Neural cell (in vitro differentiated cells): ENCODE data around the gene RELN. TPM values are rescaled to one million over a fixed set of nuclear protein-coding genes. Genes with fewer than 3 reads are reported as not detected.

Source experiments
- H2AFZ ChIP-seq: fragments of 200-600, 300-800 bp; sonication (generic), shearing (Covaris generic); 2 replicates; pipeline ENCODE4 v1.6.0; 2014; ENCODE audit warnings: low read depth, mild to moderate bottlenecking, antibody characterized with exemption, low read length, moderate library complexity
- H3F3A ChIP-seq: fragments of 200-600 bp; shearing (Covaris generic); 2 replicates; pipeline ENCODE4 v1.6.1; 2016; ENCODE audit warnings: mild to moderate bottlenecking, moderate library complexity, mixed read lengths, antibody characterized with exemption, low read length; ENCODE audit not compliant: insufficient read depth, poor library complexity, severe bottlenecking
- H3K27ac ChIP-seq: fragments of 200-600, 300-800 bp; sonication (generic), shearing (Covaris generic); 2 replicates; pipeline ENCODE4 v1.5.1; 2014; ENCODE audit warnings: mild to moderate bottlenecking, low read length, moderate library complexity
- H3K27me3 ChIP-seq: fragments of 300-800, 200-600 bp; sonication (generic), shearing (Covaris generic); 2 replicates; pipeline ENCODE4 v1.6.0; 2014; ENCODE audit warnings: mild to moderate bottlenecking, low read depth, low read length, moderate library complexity; ENCODE audit not compliant: insufficient read depth
- H3K36me3 ChIP-seq: fragments of 300-800, 200-600 bp; sonication (generic), shearing (Covaris generic); 2 replicates; pipeline ENCODE4 v1.5.1; 2014; ENCODE audit warnings: mild to moderate bottlenecking, antibody characterized with exemption, low read length, moderate library complexity; ENCODE audit not compliant: insufficient read depth
- H3K4me2 ChIP-seq: fragments of 300-800, 200-600 bp; sonication (generic), shearing (Covaris generic); 2 replicates; pipeline ENCODE4 v1.6.0; 2014; ENCODE audit warnings: mild to moderate bottlenecking, low read length
- H3K4me3 ChIP-seq: fragments of 300-800, 200-600 bp; sonication (generic), shearing (Covaris generic); 2 replicates; pipeline ENCODE4 v1.5.1; 2014; ENCODE audit warnings: mild to moderate bottlenecking, low read length, moderate library complexity
- H3K79me2 ChIP-seq: fragments of 200-600 bp; shearing (Covaris generic); replicated peaks from 2 replicates; pipeline ENCODE4 v1.6.0; 2014; ENCODE audit warnings: mild to moderate bottlenecking, low read length, moderate library complexity; ENCODE audit not compliant: insufficient read depth
- H3K9ac ChIP-seq: fragments of 300-800, 200-600 bp; sonication (generic), shearing (Covaris generic); 2 replicates; pipeline ENCODE4 v1.6.1; 2016; ENCODE audit warnings: mild to moderate bottlenecking, low read length, mixed read lengths
- H3K9me2 ChIP-seq: fragments of 200-600 bp; shearing (Covaris generic); 2 replicates; pipeline ENCODE4 v1.6.1; 2016; ENCODE audit warnings: mild to moderate bottlenecking, low read length, mixed read lengths; ENCODE audit not compliant: insufficient read depth
- H3K9me3 ChIP-seq: fragments of 200-600, 300-800 bp; sonication (generic), shearing (Covaris generic); 2 replicates; pipeline ENCODE4 v1.6.1; 2016; ENCODE audit warnings: mild to moderate bottlenecking, mixed run types, low read length, moderate library complexity, mixed read lengths
- H4K20me1 ChIP-seq: fragments of 200-600 bp; shearing (Covaris generic); 2 replicates; pipeline ENCODE4 v1.6.1; 2016; ENCODE audit warnings: mild to moderate bottlenecking, mixed run types; ENCODE audit not compliant: insufficient read depth
- CTCF ChIP-seq: fragments of 450-650 bp; IDR thresholded peaks from 2 replicates; pipeline ENCODE4 v1.5.1; 2014; ENCODE audit warnings: antibody characterized with exemption, mild to moderate bottlenecking, moderate library complexity; ENCODE audit not compliant: poor library complexity, severe bottlenecking
- EP300 ChIP-seq: fragments of 450-650 bp; conservative IDR thresholded peaks from 2 replicates; pipeline ENCODE4 v1.6.1; 2014; ENCODE audit warnings: antibody characterized with exemption, mild to moderate bottlenecking, moderate library complexity; ENCODE audit not compliant: poor library complexity, severe bottlenecking
- EZH2 ChIP-seq: fragments of 200-600, 300-800 bp; shearing (Covaris generic), sonication (generic); IDR thresholded peaks from 2 replicates; pipeline ENCODE4 v1.6.1; 2014; ENCODE audit warnings: antibody characterized with exemption, low read length, borderline replicate concordance, mild to moderate bottlenecking; ENCODE audit not compliant: insufficient read depth, poor library complexity, severe bottlenecking
- MXI1 ChIP-seq: fragments of 450-650 bp; conservative IDR thresholded peaks from 2 replicates; pipeline ENCODE4 v1.6.1; 2014; ENCODE audit warnings: antibody characterized with exemption, mild to moderate bottlenecking; ENCODE audit not compliant: poor library complexity, severe bottlenecking
- POLR2AphosphoS5 ChIP-seq: IDR thresholded peaks from 2 replicates; pipeline ENCODE4 v1.6.1; 2012
- RAD21 ChIP-seq: fragments of 450-650 bp; conservative IDR thresholded peaks from 2 replicates; pipeline ENCODE4 v1.6.1; 2014; ENCODE audit warnings: antibody characterized with exemption, mild to moderate bottlenecking, moderate library complexity
- REST ChIP-seq: IDR thresholded peaks from 2 replicates; pipeline ENCODE4 v1.6.1; 2012; ENCODE audit warnings: borderline replicate concordance
- SMC3 ChIP-seq: fragments of 450-650 bp; conservative IDR thresholded peaks from 2 replicates; pipeline ENCODE4 v1.6.1; 2014; ENCODE audit warnings: antibody characterized with exemption, mild to moderate bottlenecking, moderate library complexity; ENCODE audit not compliant: poor library complexity
- TAF1 ChIP-seq: IDR thresholded peaks from 2 replicates; pipeline ENCODE4 v1.6.1; 2012; ENCODE audit warnings: low read depth
- polyA plus RNA-seq: library from polyadenylated mRNA; depleted of rRNA; stranded (reverse); fragments of >200 nt; gene quantifications from 2 replicates; pipeline ENCODE4 v1.2.3, GENCODE V29; 2014

The RELN gene
- polyA plus RNA-seq, 1 donor from 2014 or later, result 178 TPM

- Histone ChIP-seq H3K9me2 (no peaks in the 10 kb centered on the region), H3K79me2 (no peaks in the 10 kb centered on the region), H2AFZ (no peak overlapping the region), H3F3A (no peaks in the 10 kb centered on the region), H3K4me2 (no peak overlapping the region), H3K9ac (no peak overlapping the region), H3K4me3 (no peak overlapping the region), H3K36me3 (no peaks in the 10 kb centered on the region), H3K27me3 (no peaks in the 10 kb centered on the region), H3K27ac (no peak overlapping the region), H3K9me3 (no peaks in the 10 kb centered on the region), H4K20me1 (no peaks in the 10 kb centered on the region)
- TF ChIP-seq POLR2AphosphoS5, result no peak
- no peak for TF ChIP-seq MXI1
- no peak for TF ChIP-seq TAF1
- TF ChIP-seq CTCF, result no peak
- TF ChIP-seq EZH2, result no peak
- no peak for TF ChIP-seq RAD21
- no peak for TF ChIP-seq EP300
- no peak for TF ChIP-seq REST
- TF ChIP-seq SMC3, result no peak
Observed at GRCh38 chr7:103594186-103594585, 395.3 kb downstream of the RELN start.

GRCh38 chr7:103593691-103594090 is 395.8 kb downstream of the RELN start:
- Histone ChIP-seq H3K27ac (no peak overlapping the region), H4K20me1 (no peaks in the 10 kb centered on the region), H3K9me3 (no peaks in the 10 kb centered on the region), H3K9ac (no peak overlapping the region), H3K9me2 (no peaks in the 10 kb centered on the region), H3K27me3 (no peaks in the 10 kb centered on the region), H3K4me2 (no peak overlapping the region), H3F3A (no peaks in the 10 kb centered on the region), H3K36me3 (no peaks in the 10 kb centered on the region), H2AFZ (no peak overlapping the region), H3K4me3 (no peak overlapping the region), H3K79me2 (no peaks in the 10 kb centered on the region)
- no peak for TF ChIP-seq EP300
- TF ChIP-seq REST, result no peak
- TF ChIP-seq POLR2AphosphoS5, result no peak
- no peak for TF ChIP-seq TAF1
- TF ChIP-seq CTCF, result no peak
- TF ChIP-seq EZH2, result no peak
- no peak for TF ChIP-seq MXI1
- no peak for TF ChIP-seq SMC3
- TF ChIP-seq RAD21, result no peak
